Hair follicle dermal papilla cell (primary cell): ENCODE data around the gene ADAMTS4. TPM values are rescaled to one million over a fixed set of nuclear protein-coding genes. Genes with fewer than 3 reads are reported as not detected.

Experiments
- small RNA-seq: library from RNA; depleted of rRNA; stranded (forward); fragments of <200 nt; gene quantifications from one replicate; pipeline ENCODE3, GENCODE V24; 2012
- total RNA-seq: library from RNA; depleted of rRNA; stranded (reverse); fragments of >200 nt; gene quantifications from 2 replicates; pipeline ENCODE4 v1.2.3, GENCODE V29; 2012

Gene ADAMTS4
- total RNA-seq, result 15.5 and 21.4 TPM in 2 replicates

GRCh38 chr1:161198897-161199431 lies at the start of gene ADAMTS4:
TSS of gene ADAMTS4 (minus strand) at chr1:161199054. CDS start at chr1:161198627, 427 bp downstream.

GRCh38 chr1:161238039-161238473 lies 39.2 kb upstream of the ADAMTS4 start, which contains the start of gene NR1I3:
TSS of gene NR1I3 (minus strand) at chr1:161238203. CDS start at chr1:161236565, 1,638 bp downstream.

GRCh38 chr1:161225534-161226319 lies 26.9 kb upstream of the ADAMTS4 start, which contains the start of gene TOMM40L:
TSS of gene TOMM40L (plus strand) at chr1:161226060. CDS start at chr1:161226490, 430 bp downstream.

GRCh38 chr1:161215076-161215475 lies 16.2 kb upstream of the ADAMTS4 start, which contains the start of gene FCER1G:
TSS of gene FCER1G (plus strand) at chr1:161215295. CDS start at chr1:161215322, 27 bp downstream.

GRCh38 chr1:161201836-161202712 lies 3.2 kb upstream of the ADAMTS4 start, which contains the start of gene NDUFS2:
TSS of gene NDUFS2 (plus strand) at chr1:161202367. CDS start at chr1:161202386, 19 bp downstream.

GRCh38 chr1:161177112-161177935 lies 21.5 kb downstream of the ADAMTS4 start, which contains the start of gene B4GALT3:
TSS of gene B4GALT3 (minus strand) at chr1:161177507. CDS start at chr1:161176060, 1,447 bp downstream.

GRCh38 chr1:161165742-161166668 lies 32.8 kb downstream of the ADAMTS4 start, which contains the start of gene PPOX:
TSS of gene PPOX (plus strand) at chr1:161166426. CDS start at chr1:161166848, 422 bp downstream.

GRCh38 chr1:161159087-161159912 lies 39.6 kb downstream of the ADAMTS4 start, which contains the start of gene USP21:
TSS of gene USP21 (plus strand) at chr1:161159500. CDS start at chr1:161160641, 1,141 bp downstream.

GRCh38 chr1:161153682-161154337 lies 45.0 kb downstream of the ADAMTS4 start, which contains the start of gene UFC1:
TSS of gene UFC1 (plus strand) at chr1:161153978. CDS start at chr1:161153998, 20 bp downstream.

Small RNA genes within 50 kb of the gene (small RNA-seq; reads per million reads assigned to genes)
- not detected for gene RF01225

Other genes with a start within 250 kb of the ADAMTS4 start
- gene ITLN2, start 244.2 kb downstream of the ADAMTS4 start, total RNA-seq, result not detected in 2 replicates
- gene F11R, start 177.9 kb downstream of the ADAMTS4 start, total RNA-seq, result 2.1 and 3.6 TPM in 2 replicates
- 1.5 TPM in 1 of 2 replicates, not detected in the other for gene TSTD1, start 160.1 kb downstream of the ADAMTS4 start, total RNA-seq
- 60.5 and 62.1 TPM in 2 replicates for gene USF1, start 153.1 kb downstream of the ADAMTS4 start, total RNA-seq
- not detected in 2 replicates for gene ARHGAP30, start 129.2 kb downstream of the ADAMTS4 start, total RNA-seq
- 0.12 and 0.49 TPM in 2 replicates for gene NECTIN4, start 109.5 kb downstream of the ADAMTS4 start, total RNA-seq
- 0.65 and 2.2 TPM in 2 replicates for gene KLHDC9, start 100.7 kb downstream of the ADAMTS4 start, total RNA-seq
- 10.7 and 14.1 TPM in 2 replicates for gene PFDN2, start 81.0 kb downstream of the ADAMTS4 start, total RNA-seq
- gene NIT1, start 80.9 kb downstream of the ADAMTS4 start, total RNA-seq, result 29.9 and 32.1 TPM in 2 replicates
- gene DEDD, start 66.4 kb downstream of the ADAMTS4 start, total RNA-seq, result 42.4 and 47.7 TPM in 2 replicates
- 56.3 and 58.4 TPM in 2 replicates for gene UFC1, start 45.1 kb downstream of the ADAMTS4 start, total RNA-seq
- 7.9 and 10.1 TPM in 2 replicates for gene USP21, start 39.6 kb downstream of the ADAMTS4 start, total RNA-seq
- 7.6 and 8.6 TPM in 2 replicates for gene PPOX, start 32.6 kb downstream of the ADAMTS4 start, total RNA-seq
- gene B4GALT3, start 21.5 kb downstream of the ADAMTS4 start, total RNA-seq, result 18.2 and 22.4 TPM in 2 replicates
- 80.5 and 94.1 TPM in 2 replicates for gene NDUFS2, start 3.3 kb upstream of the ADAMTS4 start, total RNA-seq
- 0.97 TPM in 1 of 2 replicates, not detected in the other for gene FCER1G, start 16.2 kb upstream of the ADAMTS4 start, total RNA-seq
- not detected in 2 replicates for gene APOA2, start 24.6 kb upstream of the ADAMTS4 start, total RNA-seq
- gene TOMM40L, start 27.0 kb upstream of the ADAMTS4 start, total RNA-seq, result 13.3 and 13.5 TPM in 2 replicates
- gene NR1I3, start 39.1 kb upstream of the ADAMTS4 start, total RNA-seq, result not detected in 2 replicates
- not detected in 2 replicates for gene PCP4L1, start 59.7 kb upstream of the ADAMTS4 start, total RNA-seq
- 0.32 and 0.49 TPM in 2 replicates for gene MPZ, start 110.9 kb upstream of the ADAMTS4 start, total RNA-seq
- gene SDHC, start 115.3 kb upstream of the ADAMTS4 start, total RNA-seq, result 24.7 and 63.3 TPM in 2 replicates
- not detected in 2 replicates for gene CFAP126, start 168.8 kb upstream of the ADAMTS4 start, total RNA-seq